ENCODE results near the gene RPL28. TPM values are rescaled to one million over a fixed set of nuclear protein-coding genes. Genes with fewer than 3 reads are reported as not detected.

The RPL28 gene
- total and polyA plus RNA-seq, 10 of the 15 experiments (the other 5 are each of a cell fraction or from before 2014, with no cell fraction given) = 260 to 3,542 (median 891) TPM

GRCh38 chr19:55440411-55441105 lies 54.8 kb downstream of the RPL28 start (continued):
- TF ChIP-seq PBX3 (IDR thresholded peaks at IDR 0.05; ENCODE audit: insufficient replicate concordance, low read depth, low read length) = peak; percentile 55
- TF ChIP-seq HDAC6 (IDR thresholded peaks at IDR 0.05; ENCODE audit: unreplicated experiment) = no peak
- TF ChIP-seq ATF2 (IDR thresholded peaks at IDR 0.05; ENCODE audit: low read length) = no peak

GRCh38 chr19:55441319-55441691 lies 55.6 kb downstream of the RPL28 start:
- intact Hi-C loops (cut with micrococcal nuclease; ENCODE audit: unreplicated experiment) (no loop called here), in situ Hi-C loops (cut with MboI) (no loop called here)
- FAIRE-seq (no peak), ATAC-seq (peak; percentile 37), DNase-seq (ENCODE audit: low read depth, low spot score) (no peak)
- Histone ChIP-seq H3K79me2 (ENCODE audit: control insufficient read depth, insufficient read depth, low read length) (no peaks in the 10 kb centered on the region), H3K36me3 (ENCODE audit: control insufficient read depth in 2 of 2, insufficient read depth in 2 of 2, low read length in 1 of 2) (no peaks in the 10 kb centered on the region), H3K4me1 (ENCODE audit: control insufficient read depth, insufficient read depth, low read length) (no peaks in the 10 kb centered on the region), H3K27me3 (replicated peaks in 1 of 2; ENCODE audit: control insufficient read depth in 2 of 2, insufficient read depth in 2 of 2, low read length in 1 of 2) (peaks cover 0 to 1% of the 10 kb centered on the region in 2 experiments; a peak in 2 of 4 replicates), H4K20me1 (ENCODE audit: control insufficient read depth, insufficient read depth) (no peaks in the 10 kb centered on the region), H3K4me3 (no peak overlapping the region), H2AFZ (ENCODE audit: control insufficient read depth, low read depth, low read length) (no peak overlapping the region), H3K27ac (ENCODE audit: control insufficient read depth, insufficient read depth) (no peak overlapping the region), H3K4me2 (ENCODE audit: control insufficient read depth, insufficient read depth) (no peak overlapping the region), H3K9ac (ENCODE audit: control insufficient read depth, insufficient read depth, low read length) (no peak overlapping the region), H3K9me3 (replicated peaks; ENCODE audit: control insufficient read depth, insufficient read depth, low read length) (no peaks in the 10 kb centered on the region)
- TF ChIP-seq SPI1 (IDR thresholded peaks at IDR 0.05; ENCODE audit: borderline replicate concordance, insufficient read depth, low read depth, low read length) (peak; percentile 60; the same call in 1 of the 2 replicates), CBX5 (IDR thresholded peaks at IDR 0.05; ENCODE audit: low read depth) (no peak)
- WGBS (ENCODE audit: insufficient coverage, insufficient replicate concordance, low lambda C conversion rate, missing lambda C conversion rate) = 2% methylated on average over 21 of the region's 21 CpGs
- BruUV-seq (replicated peaks) = no TSS peak
- SMC1A ChIA-PET (ENCODE audit: uncharacterized antibody, unreplicated experiment) = no interaction called here
- POLR2A ChIA-PET = no interaction called here
- CTCF ChIA-PET = no interaction called here
- RAD21 ChIA-PET (ENCODE audit: unreplicated experiment) = no interaction called here
